Hematopoietic multipotent progenitor cell treated with erythropoietin and hydrocortisone succinate and interleukin-3 and kit ligand, for 8 days (in vitro differentiated cells): ENCODE results near the gene PPIL1.

Source experiments
- DNase-seq: peaks from one replicate; pipeline ENCODE4 v3.0.0-alpha.2; 2015

PPIL1 gene

GRCh38 chr6:36888654-36889481 is 14.3 kb upstream of the PPIL1 start:
- peak; percentile 91 for DNase-seq

GRCh38 chr6:36888115-36888643 is 13.6 kb upstream of the PPIL1 start:
- DNase-seq, result no peak

- DNase-seq, result peak; percentile 54
Observed at GRCh38 chr6:36886950-36887618, 12.5 kb upstream of the PPIL1 start.

- peak; percentile 99 for DNase-seq
Observed at GRCh38 chr6:36885461-36886401, 11.1 kb upstream of the PPIL1 start, which contains the start of gene C6orf89. C6orf89 (plus strand) TSS chr6:36885952; CDS start chr6:36899445, 13,493 bp downstream.

GRCh38 chr6:36884610-36885009 is 10.0 kb upstream of the PPIL1 start:
- no peak for DNase-seq

- no peak for DNase-seq
Observed at GRCh38 chr6:36875250-36875633, 639 bp upstream of the PPIL1 start.

- peak; percentile 68 for DNase-seq
Observed at GRCh38 chr6:36873612-36874442, 776 bp downstream of the PPIL1 start.

GRCh38 chr6:36873115-36873514 is 1.5 kb downstream of the PPIL1 start:
- DNase-seq, result no peak

- DNase-seq, result no peak
Observed at GRCh38 chr6:36871686-36872085, 2.9 kb downstream of the PPIL1 start.

GRCh38 chr6:36867471-36868224 is 7.0 kb downstream of the PPIL1 start:
- DNase-seq, result no peak

- DNase-seq, result no peak
Observed at GRCh38 chr6:36865835-36866234, 8.8 kb downstream of the PPIL1 start.

GRCh38 chr6:36863670-36864540 is 10.7 kb downstream of the PPIL1 start:
- no peak for DNase-seq

GRCh38 chr6:36862848-36863382 is 11.7 kb downstream of the PPIL1 start:
- DNase-seq, result no peak

- peak; percentile 97 for DNase-seq
Observed at GRCh38 chr6:36862164-36862847, 12.3 kb downstream of the PPIL1 start.

- DNase-seq, result no peak
Observed at GRCh38 chr6:36860126-36860525, 14.5 kb downstream of the PPIL1 start.

- no peak for DNase-seq
Observed at GRCh38 chr6:36858407-36858981, 16.1 kb downstream of the PPIL1 start.

- DNase-seq, result no peak
Observed at GRCh38 chr6:36857325-36857724, 17.3 kb downstream of the PPIL1 start.

- no peak for DNase-seq
Observed at GRCh38 chr6:36856277-36856676, 18.3 kb downstream of the PPIL1 start.

GRCh38 chr6:36855750-36856149 is 18.9 kb downstream of the PPIL1 start:
- DNase-seq, result no peak
